Measurements from ENCODE around the gene RHOH.

- TF ChIP-seq CTCF (IDR thresholded peaks at IDR 0.05) (no peak), EZH2phosphoT487 (IDR thresholded peaks at IDR 0.05) (no peak), EZH2 (IDR thresholded peaks at IDR 0.05) (no peak)
These were observed 61.8 kb downstream of the RHOH start for GRCh38 chr4:40258627-40259026.
